Putamen (tissue), 1 donor: ENCODE results near the gene WDR82.

Source experiments
- DNase-seq: peaks from one replicate; pipeline ENCODE4 v3.0.0-alpha.2; 2016; ENCODE audit warnings: low spot score

WDR82 gene

DNA sequence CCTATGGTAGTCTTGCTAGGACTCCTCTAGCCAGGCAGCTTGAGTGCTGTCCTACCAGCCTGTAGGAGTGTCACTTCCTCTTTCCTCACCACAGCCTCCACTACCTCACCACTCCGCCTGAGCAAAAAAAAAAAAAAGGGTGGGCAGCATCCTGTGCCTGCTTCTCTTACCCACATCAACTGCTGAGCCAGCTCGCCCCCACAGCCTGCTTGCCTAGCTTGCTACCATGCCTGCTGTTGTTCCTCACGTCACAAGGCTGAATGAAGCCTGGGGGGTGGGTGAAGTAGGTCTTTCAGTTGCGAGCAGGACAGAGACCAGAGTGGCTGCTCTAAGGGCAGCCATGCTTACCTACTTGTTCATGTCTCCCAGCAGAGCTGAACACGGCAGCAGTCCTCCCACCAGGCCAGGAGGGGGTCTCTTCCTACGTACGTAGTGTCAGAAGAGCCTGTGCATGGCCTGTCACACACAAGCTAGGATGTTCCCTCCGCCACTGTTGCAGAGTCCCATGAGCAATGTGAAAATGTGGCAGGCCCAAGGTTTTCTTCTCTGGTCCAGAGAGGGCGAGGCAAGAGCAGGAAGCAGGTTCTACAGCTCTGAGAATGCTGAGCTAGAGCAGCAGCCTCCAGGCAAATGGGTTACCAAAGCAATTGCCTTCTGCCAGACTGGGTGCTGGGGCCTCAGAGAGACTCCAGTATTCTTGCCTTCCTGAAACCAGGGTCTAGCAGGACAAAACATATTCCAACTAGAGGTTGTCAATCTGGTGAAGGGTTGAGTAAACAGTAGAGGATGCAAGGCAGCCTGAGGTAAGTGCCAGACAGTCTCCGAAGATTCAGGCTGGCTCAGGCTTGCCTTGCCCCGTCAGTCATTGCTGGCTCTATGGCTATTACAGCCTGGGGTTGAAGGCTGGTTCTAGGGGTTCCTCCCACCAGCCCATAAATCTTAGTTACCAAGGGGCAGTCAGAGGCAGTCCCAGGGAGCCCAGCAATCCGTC is 24.8 kb downstream of the WDR82 start:
- DNase-seq = peak; percentile 72

DNA sequence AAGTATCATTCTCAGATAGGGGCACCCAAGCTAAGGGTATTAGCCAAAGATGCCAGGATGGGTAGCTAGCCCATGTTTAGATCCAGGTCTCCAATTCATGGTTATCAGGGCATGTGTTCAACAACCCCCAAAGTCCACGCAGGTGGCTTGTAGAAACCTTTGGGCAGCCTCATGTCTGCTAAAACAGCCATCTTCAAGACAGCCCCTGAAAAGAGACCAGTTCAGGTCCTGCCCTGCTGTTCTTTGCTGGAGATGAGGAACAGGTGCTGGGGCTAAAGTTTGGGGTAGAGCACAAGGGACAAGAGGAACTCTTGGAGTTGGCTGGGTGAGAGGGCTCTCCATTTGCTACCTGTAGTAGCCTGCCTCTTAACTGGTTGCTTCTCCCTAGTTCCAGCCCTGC is 28.3 kb downstream of the WDR82 start:
- no peak for DNase-seq

DNA sequence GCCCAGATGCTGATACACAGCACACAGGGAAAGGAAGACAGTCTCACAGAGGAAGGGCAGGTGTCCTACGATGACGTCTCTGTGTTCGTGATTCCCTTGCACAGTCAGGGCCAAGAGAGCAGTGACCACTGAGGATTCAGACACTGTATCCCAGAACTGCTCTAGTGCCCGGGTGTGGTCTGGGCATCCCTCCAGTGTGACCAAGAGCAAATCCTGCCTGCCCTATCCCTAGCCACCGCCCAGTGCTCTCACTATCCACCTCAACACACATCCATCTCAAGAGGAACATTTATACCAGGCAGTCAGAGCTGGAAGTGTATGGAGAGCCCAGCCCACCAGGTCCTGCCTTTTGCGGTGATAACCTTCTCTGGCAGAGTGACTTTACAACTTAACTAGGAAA is 28.8 kb downstream of the WDR82 start:
- no peak for DNase-seq

DNA sequence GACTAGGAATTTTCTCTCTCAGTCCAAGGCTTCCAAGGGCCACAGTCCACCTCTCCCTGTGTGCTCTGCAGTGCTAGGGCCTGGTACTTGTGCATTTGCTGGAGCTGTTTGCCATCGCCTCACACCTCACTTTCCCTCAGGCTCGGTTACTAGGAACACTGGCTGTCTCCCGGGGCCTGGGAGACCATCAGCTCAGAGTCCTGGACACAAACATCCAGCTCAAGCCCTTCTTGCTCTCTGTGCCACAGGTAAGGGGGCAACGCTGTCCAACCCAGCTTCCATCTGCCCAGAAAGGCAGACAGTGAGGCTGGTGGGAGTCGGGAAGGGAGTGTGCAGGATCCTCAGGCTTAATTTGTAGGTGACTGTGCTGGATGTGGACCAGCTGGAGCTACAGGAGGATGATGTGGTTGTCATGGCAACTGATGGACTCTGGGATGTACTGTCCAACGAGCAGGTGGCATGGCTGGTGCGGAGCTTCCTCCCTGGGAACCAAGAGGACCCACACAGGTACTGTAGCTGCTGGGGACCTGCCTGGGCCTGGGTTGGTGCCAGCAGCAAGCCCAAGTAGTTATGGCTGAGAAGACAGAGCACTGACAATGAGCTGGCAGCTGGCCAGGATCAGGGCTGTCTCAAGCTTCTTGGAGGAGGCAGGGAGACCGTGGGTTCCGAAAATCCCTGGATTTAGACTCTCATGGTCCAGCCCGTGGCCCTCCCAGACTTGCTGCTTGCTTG is 29.5 kb downstream of the WDR82 start:
- no peak for DNase-seq

DNA sequence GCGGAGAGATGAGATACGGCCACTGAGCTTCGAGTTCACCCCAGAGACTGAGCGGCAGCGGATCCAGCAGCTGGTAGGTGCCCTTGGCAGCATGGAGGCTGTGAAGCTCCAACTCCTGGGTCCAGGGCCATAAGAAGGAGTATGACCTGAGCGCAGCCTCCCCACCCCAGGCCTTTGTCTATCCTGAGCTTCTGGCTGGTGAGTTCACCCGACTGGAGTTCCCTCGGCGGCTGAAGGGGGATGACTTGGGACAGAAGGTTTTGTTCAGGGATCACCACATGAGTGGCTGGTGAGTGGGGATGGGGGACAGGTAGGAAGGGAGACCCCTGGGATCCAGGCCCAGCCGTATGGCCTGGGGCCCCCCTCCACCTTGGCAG is 30.3 kb downstream of the WDR82 start:
- no peak for DNase-seq

DNA sequence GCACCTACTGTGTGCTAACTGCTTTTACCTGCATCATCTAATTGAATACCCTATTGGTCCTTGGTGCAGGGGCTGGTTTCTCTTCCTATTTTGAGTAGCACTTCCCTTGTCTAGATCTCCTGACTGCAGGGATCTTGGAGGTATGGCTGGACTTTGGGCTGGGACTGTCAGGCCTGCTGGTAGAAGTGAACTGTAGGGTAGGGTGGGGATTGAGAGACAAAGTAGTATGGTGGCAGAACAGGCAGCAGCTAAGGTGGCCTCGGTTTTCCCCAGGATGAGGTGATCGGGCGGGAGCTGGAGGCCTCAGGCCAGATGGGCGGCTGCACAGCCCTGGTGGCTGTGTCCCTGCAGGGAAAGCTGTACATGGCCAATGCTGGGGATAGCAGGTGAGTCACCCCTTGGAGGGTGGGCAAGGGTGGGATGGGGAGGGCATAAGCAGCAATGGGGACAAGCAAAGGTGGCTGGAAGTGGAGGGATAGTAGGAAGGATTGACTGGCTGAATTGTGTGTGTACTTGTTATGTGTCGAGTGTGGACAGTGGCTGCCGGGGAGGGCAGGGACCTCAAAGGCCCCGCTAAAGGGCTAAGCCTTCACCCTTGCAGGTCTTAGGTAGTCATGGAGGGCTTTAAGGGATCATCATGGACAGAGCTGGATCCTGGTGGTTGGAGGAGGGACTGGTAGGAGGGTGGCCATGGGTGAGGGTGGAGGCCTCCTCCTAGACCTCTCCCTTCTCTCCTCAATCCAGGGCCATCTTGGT is 30.9 kb downstream of the WDR82 start:
- DNase-seq = no peak

DNA sequence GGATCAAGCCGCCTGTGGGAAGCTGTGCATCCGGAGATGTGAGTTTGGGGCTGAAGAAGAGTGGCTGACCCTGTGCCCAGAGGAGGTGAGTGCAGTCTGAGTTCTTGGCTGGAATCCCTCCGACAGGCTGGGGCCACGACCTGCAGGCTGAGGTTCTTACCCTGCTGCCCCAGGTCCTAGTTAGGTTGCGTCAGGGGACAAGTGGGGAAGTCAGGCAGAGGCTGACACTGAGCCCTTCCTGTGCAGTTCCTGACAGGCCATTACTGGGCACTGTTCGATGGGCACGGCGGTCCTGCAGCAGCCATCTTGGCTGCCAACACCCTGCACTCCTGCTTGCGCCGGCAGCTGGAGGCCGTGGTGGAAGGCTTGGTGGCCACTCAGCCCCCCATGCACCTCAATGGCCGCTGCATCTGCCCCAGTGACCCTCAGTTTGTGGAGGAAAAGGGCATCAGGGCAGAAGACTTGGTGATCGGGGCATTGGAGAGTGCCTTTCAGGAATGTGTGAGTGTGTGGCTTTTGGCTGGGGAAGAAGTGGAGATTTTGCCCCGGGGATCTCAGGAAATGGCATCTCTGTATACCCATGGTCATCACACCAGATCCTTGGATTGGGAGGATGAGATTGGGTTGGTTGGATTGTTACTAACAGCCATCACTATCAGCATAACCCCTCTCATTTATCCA is 31.6 kb downstream of the WDR82 start:
- no peak for DNase-seq

DNA sequence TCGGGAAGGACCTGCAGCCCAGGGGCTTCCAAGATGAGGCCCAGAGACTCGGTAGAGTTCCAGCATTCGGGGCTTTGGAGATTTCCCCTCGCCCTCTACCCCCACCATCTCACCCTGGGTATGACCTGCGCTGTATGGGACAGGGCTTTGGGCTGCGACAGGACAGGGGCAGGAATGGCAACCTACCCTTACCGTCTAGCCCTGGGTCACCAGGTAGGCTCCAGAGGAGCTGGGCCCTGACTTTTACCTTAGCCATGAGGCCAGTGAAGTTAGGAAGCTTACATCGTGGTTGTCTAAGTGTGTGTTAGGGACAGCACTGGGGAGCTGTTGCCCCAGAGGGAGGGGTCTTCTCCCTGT is 32.2 kb downstream of the WDR82 start:
- DNase-seq = no peak

DNA sequence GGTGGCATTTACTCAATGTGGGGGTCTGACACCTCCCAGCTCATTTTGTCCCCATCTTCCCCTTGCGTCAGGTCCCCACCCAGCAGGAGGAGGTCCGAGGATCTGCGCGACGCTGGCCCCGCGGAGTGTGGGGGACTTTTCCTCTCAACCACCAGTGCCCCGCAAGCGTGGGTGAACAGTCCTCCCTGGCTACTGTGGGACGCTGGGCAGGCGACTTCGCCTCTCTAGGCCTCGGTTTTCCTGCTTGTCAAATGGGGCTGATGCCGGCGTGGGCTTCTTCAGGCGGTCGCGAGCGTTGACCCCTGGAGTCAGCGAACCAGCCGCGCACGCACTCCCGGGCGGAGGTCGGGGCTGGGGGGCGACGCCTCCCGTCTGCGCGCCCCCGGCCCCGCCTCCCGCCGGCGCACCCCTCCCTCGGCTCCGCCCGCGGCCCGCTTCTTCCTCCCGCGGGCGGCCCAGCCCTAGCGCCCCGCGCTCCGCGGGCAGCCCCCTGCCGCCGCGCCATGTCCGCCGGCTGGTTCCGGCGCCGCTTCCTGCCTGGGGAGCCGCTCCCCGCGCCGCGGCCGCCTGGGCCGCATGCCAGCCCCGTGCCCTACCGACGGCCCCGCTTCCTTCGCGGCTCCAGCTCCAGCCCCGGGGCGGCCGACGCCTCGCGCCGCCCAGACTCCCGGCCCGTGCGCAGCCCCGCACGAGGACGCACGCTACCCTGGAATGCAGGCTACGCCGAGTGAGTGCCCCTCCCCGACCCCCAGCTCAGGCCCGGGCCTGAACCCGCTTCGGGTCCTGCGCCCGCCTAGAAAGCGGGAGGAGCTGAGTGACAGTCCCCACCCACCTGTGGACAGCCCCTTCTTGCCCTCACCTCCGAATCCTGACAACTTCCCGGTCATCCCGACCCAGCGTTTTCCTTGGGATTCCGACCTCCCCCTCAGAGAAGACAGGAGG is 32.9 kb downstream of the WDR82 start, which contains the start of gene PPM1M:
Gene PPM1M, plus strand, starts transcription at position 438 of the 942 bp plus-strand sequence. Its CDS starts 66 bp downstream, at position 504.
- no peak for DNase-seq

DNA sequence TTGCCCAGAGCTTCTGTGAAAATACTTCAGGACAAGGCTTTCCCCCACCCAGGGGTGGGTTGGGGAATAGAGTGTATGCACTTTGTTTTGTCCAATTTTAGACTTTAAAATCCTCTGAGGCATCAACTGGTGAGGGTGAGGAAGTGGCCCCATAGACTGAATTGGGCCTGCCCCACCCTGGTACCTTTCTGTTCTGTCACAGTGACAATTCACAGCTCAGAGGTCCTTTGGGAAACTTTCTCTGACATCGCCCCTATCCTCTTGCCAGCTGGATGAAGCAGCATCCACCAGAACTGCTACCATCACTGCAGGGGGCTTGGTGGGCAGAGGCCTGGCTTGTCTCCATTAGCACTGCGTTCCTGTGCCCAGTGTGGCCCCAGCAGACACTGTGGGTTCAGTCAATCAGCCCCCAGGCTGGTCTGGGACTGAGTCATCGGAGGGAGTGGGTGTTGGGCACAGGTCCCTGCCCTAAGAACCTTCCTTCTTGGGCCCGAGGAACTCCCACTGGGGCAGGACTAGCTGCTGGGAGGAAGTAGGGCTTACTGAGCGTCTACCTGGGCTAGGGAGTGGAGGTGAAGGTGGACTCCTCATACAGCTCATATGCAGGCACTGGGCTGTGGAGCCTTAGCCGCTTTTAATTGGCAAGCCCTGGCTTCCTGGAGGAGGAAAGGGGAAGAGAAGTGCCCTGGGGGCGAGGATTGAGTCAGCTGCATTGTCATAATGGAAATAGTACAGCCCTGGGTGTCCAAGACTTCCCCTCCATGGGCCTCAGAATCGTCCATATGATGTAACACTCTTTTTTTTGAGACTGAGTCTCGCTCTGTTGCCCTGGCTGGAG is 34.4 kb downstream of the WDR82 start:
- DNase-seq = no peak

DNA sequence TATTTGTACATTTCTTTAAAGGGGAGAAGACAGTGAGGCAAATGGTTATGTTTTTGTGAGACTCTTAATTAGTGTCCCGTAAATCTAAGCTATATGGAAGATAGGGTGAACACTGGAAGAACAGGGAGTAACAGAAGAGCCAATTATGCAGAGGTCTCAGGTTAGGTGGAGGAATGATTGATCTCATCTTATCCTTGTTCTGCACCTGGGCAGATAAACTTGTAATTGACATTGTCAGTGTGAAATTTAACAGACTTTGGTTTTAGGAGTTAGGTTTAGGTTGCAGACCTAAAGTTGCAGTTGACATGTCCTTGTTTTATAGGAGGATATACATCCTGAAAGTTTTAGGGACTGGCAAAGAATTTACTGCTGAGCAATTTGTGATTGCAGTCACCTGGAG is 36.4 kb downstream of the WDR82 start:
- DNase-seq = no peak

DNA sequence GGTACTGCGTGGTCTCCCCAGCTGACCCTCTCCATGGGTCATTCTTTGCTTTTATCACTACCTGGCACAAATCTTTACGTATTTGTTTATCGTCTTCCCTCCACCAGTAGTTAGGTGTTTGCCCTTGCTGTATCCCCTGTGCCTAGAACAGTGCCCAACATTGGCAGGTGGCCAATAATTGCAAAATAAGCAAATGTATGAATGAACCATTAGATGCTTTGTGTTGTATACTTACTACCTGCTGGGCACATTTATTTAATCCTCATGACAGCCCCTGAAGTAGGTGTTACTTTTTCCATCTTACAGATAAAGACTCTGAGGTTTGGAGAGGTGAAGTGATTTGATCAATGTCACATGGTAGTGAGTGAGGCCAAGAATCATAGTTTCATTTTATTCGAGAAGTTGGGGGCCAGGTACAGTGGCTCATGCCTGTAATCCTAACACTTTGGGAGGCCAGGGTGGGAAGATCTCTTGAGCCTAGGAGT is 37.5 kb downstream of the WDR82 start:
- DNase-seq = no peak

DNA sequence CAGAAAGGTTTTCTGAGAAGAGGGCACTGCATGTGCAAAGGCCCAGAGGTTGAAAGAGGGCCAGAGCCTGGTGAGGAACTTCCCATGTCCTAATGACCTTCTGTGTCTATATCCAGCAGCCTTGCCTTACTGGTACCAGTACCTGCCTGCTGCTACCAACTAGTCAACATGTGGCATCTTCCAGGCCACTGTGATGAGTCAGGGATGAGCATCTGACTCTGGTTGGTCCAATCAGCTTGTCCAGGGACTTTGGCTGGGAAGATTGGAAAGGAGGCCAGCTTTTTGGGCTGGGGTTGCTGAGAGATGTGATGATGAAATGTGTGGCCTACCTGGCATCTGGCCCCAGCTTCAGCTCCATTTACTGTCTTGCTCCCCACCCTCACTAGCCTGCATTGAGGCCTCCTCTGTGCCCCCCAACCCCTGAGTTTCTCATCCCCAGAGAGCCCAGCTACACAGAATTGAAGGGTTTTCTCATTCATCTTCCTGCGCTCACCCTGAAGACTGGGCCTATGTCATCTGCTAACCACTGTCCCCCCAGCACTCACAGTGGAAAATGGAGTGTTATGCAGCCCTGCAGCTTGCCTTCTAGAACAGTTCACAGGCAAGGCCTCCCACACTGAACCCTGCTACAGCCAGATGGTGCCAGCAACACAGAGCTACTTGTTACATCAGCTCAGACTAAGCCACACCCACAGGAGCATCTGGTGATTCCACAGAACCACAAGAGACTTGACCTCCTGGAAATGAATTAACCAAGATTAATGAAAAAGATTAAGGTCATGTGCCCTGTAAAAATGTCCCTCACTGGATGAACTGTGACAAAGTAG is 38.2 kb downstream of the WDR82 start:
- DNase-seq = peak; percentile 65

DNA sequence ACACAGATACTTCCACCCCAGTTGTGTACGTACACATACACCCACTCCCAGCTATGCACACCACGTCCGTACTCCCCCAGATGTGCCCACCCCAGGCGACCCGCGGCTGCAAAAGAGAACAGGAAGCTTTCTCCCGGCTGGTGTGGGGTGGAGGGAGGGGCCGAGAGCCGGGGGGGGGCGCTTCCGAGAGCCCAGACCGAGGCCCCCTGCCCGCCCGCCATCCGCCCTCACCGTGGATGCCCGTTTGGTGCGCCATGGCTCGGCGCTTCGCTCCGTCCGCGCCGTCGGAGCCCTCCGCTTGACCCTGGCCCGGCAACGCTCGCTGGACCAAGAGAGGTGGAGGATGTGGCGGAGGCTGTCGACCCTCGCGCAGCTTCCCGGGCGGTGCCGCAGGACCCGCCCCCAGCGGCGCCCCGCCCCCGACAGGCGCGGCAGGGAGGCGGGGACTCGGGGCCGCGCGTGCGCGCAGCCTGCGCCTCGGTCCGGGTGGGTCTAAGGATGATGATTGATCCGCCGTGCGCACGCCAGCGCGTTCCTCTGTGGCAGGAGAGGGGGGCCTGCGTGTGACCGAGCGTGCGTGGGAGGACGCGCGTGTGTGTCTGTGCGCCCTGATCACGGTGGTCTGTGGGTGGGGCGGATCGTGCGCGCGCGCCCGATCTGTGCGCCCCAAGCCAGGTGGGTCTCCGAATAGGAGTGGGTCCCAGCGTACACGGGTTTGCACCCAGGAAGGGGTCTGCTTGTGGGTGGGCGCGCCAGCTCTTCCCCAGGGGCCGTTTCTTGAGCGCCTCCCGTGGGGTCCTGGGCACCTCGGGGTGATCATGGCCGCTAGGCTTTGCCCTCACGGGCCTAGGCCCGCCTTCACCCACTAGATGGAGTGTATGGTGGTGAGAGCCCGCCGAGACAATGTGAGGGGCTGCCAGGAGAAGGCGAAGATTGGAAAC is 39.4 kb downstream of the WDR82 start, which contains the start of gene TWF2:
Gene TWF2, minus strand, starts transcription at position 398 of the 941 bp plus-strand sequence. Its CDS starts 142 bp downstream, at position 256.
- DNase-seq = peak; percentile 86

DNA sequence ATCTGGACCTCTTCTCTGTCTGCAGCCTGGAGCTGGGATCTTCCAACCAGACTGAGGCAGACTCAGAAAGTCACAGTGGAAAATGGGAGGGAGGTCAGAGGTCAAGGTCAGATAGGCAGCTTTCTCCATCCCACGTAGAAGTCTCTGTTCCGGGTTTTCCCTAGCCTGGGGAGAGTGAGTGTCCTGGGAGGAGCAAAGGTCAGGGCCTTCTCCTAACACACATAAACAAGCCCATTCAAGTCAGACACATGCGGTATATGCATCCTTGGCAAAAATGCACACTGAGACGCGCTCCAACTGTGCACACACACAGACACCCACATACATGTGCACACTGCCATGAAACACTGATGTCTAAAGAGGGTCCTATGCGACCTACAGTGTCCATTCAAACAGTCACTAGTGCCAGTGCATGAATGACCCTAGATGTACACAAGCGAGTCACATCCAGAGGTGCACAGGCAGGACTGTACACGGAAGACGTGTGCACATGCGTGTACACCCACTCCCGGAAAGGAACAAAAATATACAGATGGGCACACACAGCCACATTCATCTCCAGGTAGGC is 40.2 kb downstream of the WDR82 start:
- no peak for DNase-seq

DNA sequence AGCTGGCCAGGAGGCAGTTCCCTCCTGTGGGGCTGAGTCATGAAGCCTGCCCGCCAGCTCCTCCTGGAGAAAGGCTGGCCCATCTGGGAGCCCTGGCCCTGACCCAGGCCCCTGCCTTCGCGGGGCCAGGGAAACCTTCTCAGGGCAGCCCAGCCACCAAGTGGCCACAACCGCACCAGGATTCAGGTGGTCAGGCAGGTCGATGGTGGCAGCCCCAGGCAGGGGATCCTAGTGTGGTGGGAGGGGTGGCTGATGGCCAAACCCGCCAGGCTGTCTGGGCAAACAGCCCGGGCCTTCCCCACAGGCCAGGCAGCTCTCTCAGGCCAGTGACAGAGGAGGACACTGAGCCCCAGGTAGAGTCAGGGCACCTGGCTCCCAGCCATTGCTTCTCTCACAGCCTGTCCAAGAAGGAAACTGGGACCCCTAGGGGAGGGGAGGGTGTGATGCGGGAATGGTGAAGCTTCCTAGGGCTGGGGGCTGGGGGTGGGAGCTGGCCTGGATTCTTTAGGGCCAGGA is 40.7 kb downstream of the WDR82 start:
- no peak for DNase-seq
